ENCODE data around the gene EBI3. TPM values are rescaled to one million over a fixed set of nuclear protein-coding genes. Genes with fewer than 3 reads are reported as not detected.
"Not testable (repeated sequence)": the region's sequence is repeated elsewhere in the genome, so short reads cannot be mapped to it uniquely, and the experiment has no call there.

Gene EBI3
- total and polyA plus RNA-seq, 10 donors = 15.0 to 60.6 (median 34.2) TPM

GRCh38 chr19:4279530-4280422 is 50.5 kb downstream of the EBI3 start:
- Histone ChIP-seq H3K4me3 (peak overlapping the region in 7 of 8 donors; percentile 4 to 49 (median 21)), H3K9me3 (no peaks in the 10 kb centered on the region), H3K4me1 (peaks cover 11 to 24% (median 16%) of the 10 kb centered on the region in 6 donors), H3K36me3 (no peaks in the 10 kb centered on the region), H3K27me3 (replicated peaks in 1 of 7) (peaks cover 14 to 78% (median 59%) of the 10 kb centered on the region in 7 donors), H3K27ac (no peak overlapping the region)
- intact Hi-C loops (cut with DNase I; ENCODE audit: low total_unique reads) = no loop called here
- WGBS, 5 donors = 3 to 18% (median 5%) methylated on average over 33 to 71 of the region's 71 CpGs
- no peak for DNase-seq
- TF ChIP-seq CTCF (IDR thresholded peaks at IDR 0.05 in 8 of 11, conservative IDR thresholded peaks at IDR 0.05 in 3 of 11) (no peak), POLR2AphosphoS5 (IDR thresholded peaks at IDR 0.05) (no peak), POLR2A (IDR thresholded peaks at IDR 0.05) (no peak)

GRCh38 chr19:4284176-4284958 is 55.0 kb downstream of the EBI3 start:
- H3K4me3 ChIP-seq = no peak overlapping the region
- H3K27ac ChIP-seq = no peak overlapping the region
- no peaks in the 10 kb centered on the region for H3K36me3 ChIP-seq
- intact Hi-C loops (cut with DNase I; ENCODE audit: low total_unique reads) = no loop called here
- no peaks in the 10 kb centered on the region for H3K9me3 ChIP-seq
- TF ChIP-seq POLR2AphosphoS5 (IDR thresholded peaks at IDR 0.05) (no peak), CTCF (IDR thresholded peaks at IDR 0.05 in 8 of 11, conservative IDR thresholded peaks at IDR 0.05 in 3 of 11) (no peak), POLR2A (IDR thresholded peaks at IDR 0.05) (no peak)
- 57 to 62% (median 60%) methylated on average over 20 of the region's 20 CpGs for WGBS, 5 donors
- no peak for DNase-seq
- H3K4me1 ChIP-seq = peaks cover 6 to 11% (median 7%) of the 10 kb centered on the region in 6 donors
- peaks cover 9 to 92% (median 43%) of the 10 kb centered on the region in 7 donors for H3K27me3 ChIP-seq (replicated peaks in 1 of 7)

- TF ChIP-seq POLR2AphosphoS5 (IDR thresholded peaks at IDR 0.05) = no peak
- no peak for TF ChIP-seq CTCF (IDR thresholded peaks at IDR 0.05 in 8 of 11, conservative IDR thresholded peaks at IDR 0.05 in 3 of 11)
- no peak for TF ChIP-seq POLR2A (IDR thresholded peaks at IDR 0.05)
- Histone ChIP-seq H3K27me3 (replicated peaks in 1 of 7) (peaks cover 5 to 86% (median 37%) of the 10 kb centered on the region in 7 donors), H3K4me3 (no peak overlapping the region), H3K4me1 (peaks cover 0 to 5% (median under 1%) of the 10 kb centered on the region in 6 donors), H3K9me3 (no peaks in the 10 kb centered on the region), H3K27ac (no peak overlapping the region), H3K36me3 (no peaks in the 10 kb centered on the region)
- intact Hi-C loops (cut with DNase I; ENCODE audit: low total_unique reads) = no loop called here
- 66 to 86% (median 75%) methylated on average over 6 of the region's 6 CpGs for WGBS, 5 donors
- no peak for DNase-seq
Observed at GRCh38 chr19:4284974-4285373, 55.7 kb downstream of the EBI3 start.

- peaks cover 0 to 85% (median 25%) of the 10 kb centered on the region in 7 donors for H3K27me3 ChIP-seq (replicated peaks in 1 of 7)
- H3K4me1 ChIP-seq; DNase-seq; H3K27ac ChIP-seq; intact Hi-C loops (cut with DNase I; ENCODE audit: low total_unique reads); H3K4me3 ChIP-seq; H3K36me3 ChIP-seq; H3K9me3 ChIP-seq: not testable (repeated sequence)
- 83 to 93% (median 88%) methylated on average over 4 of the region's 4 CpGs for WGBS, 5 donors
Observed at GRCh38 chr19:4286141-4286540, 56.8 kb downstream of the EBI3 start.

Other genes with a start within 250 kb of the EBI3 start
- gene EEF2, start 244.1 kb upstream of the EBI3 start, total RNA-seq = 1,000 to 10,000 TPM; 1,078 to 1,961 (median 1,406) TPM
- 1,000 to 10,000 TPM in 1 of 3 donors, 100 to 1,000 TPM in 2; 565 to 1,281 (median 624) TPM for gene EEF2, start 244.1 kb upstream of the EBI3 start, polyA plus RNA-seq
- gene PIAS4, start 221.8 kb upstream of the EBI3 start, total RNA-seq = 10 to 100 TPM; 16.4 to 30.5 (median 29.0) TPM
- gene PIAS4, start 221.8 kb upstream of the EBI3 start, polyA plus RNA-seq = 10 to 100 TPM in 1 of 3 donors, 1 to 10 TPM in 2; 6.2 to 13.9 (median 6.4) TPM
- 10 to 100 TPM; 43.0 to 68.1 (median 53.7) TPM for gene ZBTB7A, start 162.6 kb upstream of the EBI3 start, total RNA-seq
- 10 to 100 TPM in 1 of 3 donors, 1 to 10 TPM in 2; 4.0 to 15.2 (median 4.2) TPM for gene ZBTB7A, start 162.6 kb upstream of the EBI3 start, polyA plus RNA-seq
- 100 to 1,000 TPM in 5 of 7 donors, 10 to 100 TPM in 2; 95.3 to 131 (median 101) TPM for gene MAP2K2, start 105.4 kb upstream of the EBI3 start, total RNA-seq
- 100 to 1,000 TPM; 117 to 165 (median 160) TPM for gene MAP2K2, start 105.4 kb upstream of the EBI3 start, polyA plus RNA-seq
- 1 to 10 TPM in 1 of 7 donors, under 1 TPM in 2, not detected in 4; 0.19 to 1.1 (median 0.37) TPM for gene CREB3L3, start 75.9 kb upstream of the EBI3 start, total RNA-seq
- under 1 TPM in 1 of 3 donors, not detected in 2; 0.07 TPM for gene CREB3L3, start 75.9 kb upstream of the EBI3 start, polyA plus RNA-seq
- gene SIRT6, start 47.0 kb upstream of the EBI3 start, total RNA-seq = 10 to 100 TPM; 15.9 to 39.8 (median 27.7) TPM
- 10 to 100 TPM; 23.1 to 37.5 (median 35.6) TPM for gene SIRT6, start 47.0 kb upstream of the EBI3 start, polyA plus RNA-seq
- 1 to 10 TPM in 3 of 7 donors, under 1 TPM in 4; 0.67 to 2.2 (median 0.97) TPM for gene ANKRD24, start 46.8 kb upstream of the EBI3 start, total RNA-seq
- 1 to 10 TPM in 1 of 3 donors, under 1 TPM in 2; 0.70 to 1.4 (median 0.80) TPM for gene ANKRD24, start 46.8 kb upstream of the EBI3 start, polyA plus RNA-seq
- 10 to 100 TPM; 17.4 to 23.3 (median 21.2) TPM for gene YJU2, start 17.6 kb downstream of the EBI3 start, total RNA-seq
- 10 to 100 TPM; 27.0 to 34.0 (median 27.5) TPM for gene YJU2, start 17.6 kb downstream of the EBI3 start, polyA plus RNA-seq
- 1 to 10 TPM in 2 of 7 donors, not detected in 5; 1.2 to 3.9 TPM for gene SHD, start 49.7 kb downstream of the EBI3 start, total RNA-seq
- under 1 TPM in 2 of 3 donors, not detected in 1; 0.05 to 0.41 TPM for gene SHD, start 49.7 kb downstream of the EBI3 start, polyA plus RNA-seq
- 1 to 10 TPM; 1.6 to 5.0 (median 3.8) TPM for gene TMIGD2, start 72.9 kb downstream of the EBI3 start, total RNA-seq
- 1 to 10 TPM; 3.1 to 6.1 (median 4.5) TPM for gene TMIGD2, start 72.9 kb downstream of the EBI3 start, polyA plus RNA-seq
- gene FSD1, start 75.1 kb downstream of the EBI3 start, total RNA-seq = 1 to 10 TPM in 6 of 7 donors, under 1 TPM in 1; 0.80 to 6.6 (median 2.0) TPM
- 1 to 10 TPM; 2.3 to 3.0 (median 2.5) TPM for gene FSD1, start 75.1 kb downstream of the EBI3 start, polyA plus RNA-seq
- gene STAP2, start 109.3 kb downstream of the EBI3 start, total RNA-seq = 1 to 10 TPM in 4 of 7 donors, under 1 TPM in 2, not detected in 1; 0.79 to 5.1 (median 1.6) TPM
- 1 to 10 TPM; 2.1 to 2.9 (median 2.5) TPM for gene STAP2, start 109.3 kb downstream of the EBI3 start, polyA plus RNA-seq
- gene MPND, start 114.0 kb downstream of the EBI3 start, total RNA-seq = 10 to 100 TPM in 4 of 7 donors, 1 to 10 TPM in 3; 6.4 to 24.2 (median 13.8) TPM
- gene MPND, start 114.0 kb downstream of the EBI3 start, polyA plus RNA-seq = 10 to 100 TPM; 17.1 to 24.0 (median 17.9) TPM
- gene SH3GL1, start 171.0 kb downstream of the EBI3 start, total RNA-seq = 10 to 100 TPM; 37.2 to 77.4 (median 66.2) TPM
- 10 to 100 TPM; 26.1 to 44.0 (median 31.3) TPM for gene SH3GL1, start 171.0 kb downstream of the EBI3 start, polyA plus RNA-seq
- gene CHAF1A, start 173.1 kb downstream of the EBI3 start, total RNA-seq = 10 to 100 TPM in 5 of 7 donors, 1 to 10 TPM in 2; 9.4 to 17.9 (median 10.6) TPM
- 1 to 10 TPM; 3.8 to 7.4 (median 5.7) TPM for gene CHAF1A, start 173.1 kb downstream of the EBI3 start, polyA plus RNA-seq
- gene UBXN6, start 228.3 kb downstream of the EBI3 start, total RNA-seq = 100 to 1,000 TPM in 2 of 7 donors, 10 to 100 TPM in 5; 72.3 to 132 (median 89.8) TPM
- 100 to 1,000 TPM in 2 of 3 donors, 10 to 100 TPM in 1; 76.4 to 146 (median 123) TPM for gene UBXN6, start 228.3 kb downstream of the EBI3 start, polyA plus RNA-seq
- 10 to 100 TPM; 23.2 to 39.7 (median 29.4) TPM for gene HDGFL2, start 242.8 kb downstream of the EBI3 start, total RNA-seq
- gene HDGFL2, start 242.8 kb downstream of the EBI3 start, polyA plus RNA-seq = 100 to 1,000 TPM in 1 of 3 donors, 10 to 100 TPM in 2; 25.3 to 136 (median 26.0) TPM

All from spleen (tissue), 11 donors.